A673 (cell line): ENCODE results near the gene HIBADH.

Source experiments
- EZH2 ChIP-seq: fragments of 200-600 bp; sonication (generic); IDR thresholded peaks from 2 replicates; pipeline ENCODE4 v1.6.1; 2017; ENCODE audit warnings: borderline replicate concordance, low read depth, mild to moderate bottlenecking, mixed read lengths, antibody characterized with exemption, low read length; ENCODE audit not compliant: poor library complexity, severe bottlenecking
- TF ChIP-seq, protein P1 (sequence below): fragments of 300-800, 200-600 bp; sonication (generic); conservative IDR thresholded peaks from 2 replicates; pipeline ENCODE4 v1.5.1; 2017; ENCODE audit warnings: low read depth, mild to moderate bottlenecking, antibody characterized with exemption, low read length, moderate library complexity, mixed read lengths

DNA sequence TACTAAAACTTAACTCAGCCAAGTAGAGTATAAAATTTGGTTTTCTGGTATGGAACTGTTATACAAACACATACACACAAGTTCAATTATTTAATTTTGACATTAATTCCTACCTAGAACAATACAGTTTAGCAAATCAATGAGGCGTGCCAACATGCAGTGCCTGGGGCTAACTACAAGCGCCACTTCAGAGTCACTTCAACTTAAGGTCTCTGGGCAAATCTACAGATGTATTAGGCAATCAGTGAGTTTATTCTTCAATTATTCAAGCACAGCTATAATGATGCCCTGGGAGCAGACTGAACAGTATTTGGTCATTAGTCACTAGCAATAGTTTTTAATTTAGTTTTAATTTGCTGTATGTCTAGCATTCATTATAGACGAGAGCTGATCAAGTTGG, 51.6 kb downstream of the HIBADH start:
- TF ChIP-seq, protein P1, sequence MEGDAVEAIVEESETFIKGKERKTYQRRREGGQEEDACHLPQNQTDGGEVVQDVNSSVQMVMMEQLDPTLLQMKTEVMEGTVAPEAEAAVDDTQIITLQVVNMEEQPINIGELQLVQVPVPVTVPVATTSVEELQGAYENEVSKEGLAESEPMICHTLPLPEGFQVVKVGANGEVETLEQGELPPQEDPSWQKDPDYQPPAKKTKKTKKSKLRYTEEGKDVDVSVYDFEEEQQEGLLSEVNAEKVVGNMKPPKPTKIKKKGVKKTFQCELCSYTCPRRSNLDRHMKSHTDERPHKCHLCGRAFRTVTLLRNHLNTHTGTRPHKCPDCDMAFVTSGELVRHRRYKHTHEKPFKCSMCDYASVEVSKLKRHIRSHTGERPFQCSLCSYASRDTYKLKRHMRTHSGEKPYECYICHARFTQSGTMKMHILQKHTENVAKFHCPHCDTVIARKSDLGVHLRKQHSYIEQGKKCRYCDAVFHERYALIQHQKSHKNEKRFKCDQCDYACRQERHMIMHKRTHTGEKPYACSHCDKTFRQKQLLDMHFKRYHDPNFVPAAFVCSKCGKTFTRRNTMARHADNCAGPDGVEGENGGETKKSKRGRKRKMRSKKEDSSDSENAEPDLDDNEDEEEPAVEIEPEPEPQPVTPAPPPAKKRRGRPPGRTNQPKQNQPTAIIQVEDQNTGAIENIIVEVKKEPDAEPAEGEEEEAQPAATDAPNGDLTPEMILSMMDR, result no peak
- TF ChIP-seq EZH2, result no peak
